ENCODE measurements around the gene DNAH9.

GRCh38 chr17:11836508-11836907 is 238.2 kb downstream of the DNAH9 start:
- TF ChIP-seq CTCF (IDR thresholded peaks at IDR 0.05) (no peak), POLR2A (IDR thresholded peaks at IDR 0.05) (no peak)

Measured in Peyer's patch (tissue), 4 donors.